ENCODE results near the gene AK5.
A peak's percentile ranks its signal among the peaks of the same experiment; 100 is the strongest.

AK5 gene

GRCh38 chr1:77339326-77339725 is 57.5 kb downstream of the AK5 start:
- H3K36me3 ChIP-seq (ENCODE audit: low read depth), result no peaks in the 10 kb centered on the region
- no peaks in the 10 kb centered on the region for H3K27me3 ChIP-seq (ENCODE audit: insufficient read depth, poor library complexity, severe bottlenecking)
- no peak for ATAC-seq (ENCODE audit: low read depth)
- no peaks in the 10 kb centered on the region for H3K4me1 ChIP-seq (ENCODE audit: insufficient read depth, poor library complexity, severe bottlenecking)
- H3K9me3 ChIP-seq (ENCODE audit: severe bottlenecking), result no peaks in the 10 kb centered on the region
- H3K4me3 ChIP-seq (ENCODE audit: severe bottlenecking), result no peak overlapping the region
- no peak overlapping the region for H3K27ac ChIP-seq (ENCODE audit: poor library complexity, severe bottlenecking)
- DNase-seq (ENCODE audit: low spot score), result no peak
- no peak for TF ChIP-seq CTCF (IDR thresholded peaks at IDR 0.05; ENCODE audit: poor library complexity, severe bottlenecking)

GRCh38 chr1:77341195-77341594 is 59.4 kb downstream of the AK5 start:
- no peaks in the 10 kb centered on the region for H3K4me1 ChIP-seq (ENCODE audit: insufficient read depth, poor library complexity, severe bottlenecking)
- no peaks in the 10 kb centered on the region for H3K9me3 ChIP-seq (ENCODE audit: severe bottlenecking)
- no peak overlapping the region for H3K4me3 ChIP-seq (ENCODE audit: severe bottlenecking)
- TF ChIP-seq CTCF (IDR thresholded peaks at IDR 0.05; ENCODE audit: poor library complexity, severe bottlenecking), result no peak
- H3K36me3 ChIP-seq (ENCODE audit: low read depth), result no peaks in the 10 kb centered on the region
- ATAC-seq (ENCODE audit: low read depth) (no peak), DNase-seq (ENCODE audit: low spot score) (no peak)
- no peak overlapping the region for H3K27ac ChIP-seq (ENCODE audit: poor library complexity, severe bottlenecking)
- no peaks in the 10 kb centered on the region for H3K27me3 ChIP-seq (ENCODE audit: insufficient read depth, poor library complexity, severe bottlenecking)

GRCh38 chr1:77342745-77343144 is 60.9 kb downstream of the AK5 start:
- TF ChIP-seq CTCF (IDR thresholded peaks at IDR 0.05; ENCODE audit: poor library complexity, severe bottlenecking), result no peak
- no peaks in the 10 kb centered on the region for H3K9me3 ChIP-seq (ENCODE audit: severe bottlenecking)
- H3K4me3 ChIP-seq (ENCODE audit: severe bottlenecking), result no peak overlapping the region
- no peak for DNase-seq (ENCODE audit: low spot score)
- H3K27me3 ChIP-seq (ENCODE audit: insufficient read depth, poor library complexity, severe bottlenecking), result no peaks in the 10 kb centered on the region
- H3K27ac ChIP-seq (ENCODE audit: poor library complexity, severe bottlenecking), result no peak overlapping the region
- no peak for ATAC-seq (ENCODE audit: low read depth)
- H3K36me3 ChIP-seq (ENCODE audit: low read depth), result no peaks in the 10 kb centered on the region
- H3K4me1 ChIP-seq (ENCODE audit: insufficient read depth, poor library complexity, severe bottlenecking), result peaks cover 5% of the 10 kb centered on the region

- Histone ChIP-seq H3K27me3 (ENCODE audit: insufficient read depth, poor library complexity, severe bottlenecking) (no peaks in the 10 kb centered on the region), H3K4me1 (ENCODE audit: insufficient read depth, poor library complexity, severe bottlenecking) (peaks cover 7% of the 10 kb centered on the region), H3K36me3 (ENCODE audit: low read depth) (no peaks in the 10 kb centered on the region), H3K4me3 (ENCODE audit: severe bottlenecking) (no peak overlapping the region), H3K27ac (ENCODE audit: poor library complexity, severe bottlenecking) (no peak overlapping the region), H3K9me3 (ENCODE audit: severe bottlenecking) (no peaks in the 10 kb centered on the region)
- DNase-seq (ENCODE audit: low spot score), result no peak
- TF ChIP-seq CTCF (IDR thresholded peaks at IDR 0.05; ENCODE audit: poor library complexity, severe bottlenecking), result no peak
- ATAC-seq (ENCODE audit: low read depth), result peak; percentile 90
Measured at GRCh38 chr1:77347646-77348045, 65.8 kb downstream of the AK5 start.

- H3K27me3 ChIP-seq (ENCODE audit: insufficient read depth, poor library complexity, severe bottlenecking), result no peaks in the 10 kb centered on the region
- no peak for DNase-seq (ENCODE audit: low spot score)
- H3K36me3 ChIP-seq (ENCODE audit: low read depth), result no peaks in the 10 kb centered on the region
- H3K4me3 ChIP-seq (ENCODE audit: severe bottlenecking), result no peak overlapping the region
- no peak overlapping the region for H3K27ac ChIP-seq (ENCODE audit: poor library complexity, severe bottlenecking)
- no peaks in the 10 kb centered on the region for H3K9me3 ChIP-seq (ENCODE audit: severe bottlenecking)
- no peak for TF ChIP-seq CTCF (IDR thresholded peaks at IDR 0.05; ENCODE audit: poor library complexity, severe bottlenecking)
- ATAC-seq (ENCODE audit: low read depth), result no peak
- H3K4me1 ChIP-seq (ENCODE audit: insufficient read depth, poor library complexity, severe bottlenecking), result peaks cover 7% of the 10 kb centered on the region
Measured at GRCh38 chr1:77348549-77348948, 66.7 kb downstream of the AK5 start.

Data from RWPE2 (cell line).